ENCODE results near the gene SLC25A21. TPM values are rescaled to one million over a fixed set of nuclear protein-coding genes. Genes with fewer than 3 reads are reported as not detected.

SLC25A21 gene
- total and polyA plus RNA-seq, 10 of the 15 experiments (the other 5 are each of a cell fraction or from before 2014, with no cell fraction given): 0.06 to 0.72 (median 0.17) TPM; not detected in 3

DNA sequence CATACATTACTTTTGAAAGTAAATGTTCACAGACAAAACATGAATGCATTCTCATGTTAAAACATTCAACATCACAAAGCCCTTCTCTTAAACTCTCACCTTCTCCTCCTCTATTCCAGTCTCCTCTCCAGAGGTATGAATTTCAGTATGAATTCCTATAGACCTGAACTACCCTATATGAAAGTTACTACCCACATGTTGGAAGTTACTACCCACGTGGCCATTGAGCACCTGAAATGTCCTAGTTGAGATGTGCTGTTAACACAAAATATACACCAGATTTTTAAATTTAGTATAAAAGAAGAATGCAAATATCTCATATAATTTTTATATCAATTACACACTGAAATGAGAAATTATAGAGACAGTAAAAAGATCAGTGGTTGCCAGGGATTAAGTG lies 450.5 kb downstream of the SLC25A21 start (continued):
- TF ChIP-seq CREM (IDR thresholded peaks at IDR 0.05; ENCODE audit: low read depth): no peak
- TF ChIP-seq NR2C1 (IDR thresholded peaks at IDR 0.05): no peak
- TF ChIP-seq, protein P1, sequence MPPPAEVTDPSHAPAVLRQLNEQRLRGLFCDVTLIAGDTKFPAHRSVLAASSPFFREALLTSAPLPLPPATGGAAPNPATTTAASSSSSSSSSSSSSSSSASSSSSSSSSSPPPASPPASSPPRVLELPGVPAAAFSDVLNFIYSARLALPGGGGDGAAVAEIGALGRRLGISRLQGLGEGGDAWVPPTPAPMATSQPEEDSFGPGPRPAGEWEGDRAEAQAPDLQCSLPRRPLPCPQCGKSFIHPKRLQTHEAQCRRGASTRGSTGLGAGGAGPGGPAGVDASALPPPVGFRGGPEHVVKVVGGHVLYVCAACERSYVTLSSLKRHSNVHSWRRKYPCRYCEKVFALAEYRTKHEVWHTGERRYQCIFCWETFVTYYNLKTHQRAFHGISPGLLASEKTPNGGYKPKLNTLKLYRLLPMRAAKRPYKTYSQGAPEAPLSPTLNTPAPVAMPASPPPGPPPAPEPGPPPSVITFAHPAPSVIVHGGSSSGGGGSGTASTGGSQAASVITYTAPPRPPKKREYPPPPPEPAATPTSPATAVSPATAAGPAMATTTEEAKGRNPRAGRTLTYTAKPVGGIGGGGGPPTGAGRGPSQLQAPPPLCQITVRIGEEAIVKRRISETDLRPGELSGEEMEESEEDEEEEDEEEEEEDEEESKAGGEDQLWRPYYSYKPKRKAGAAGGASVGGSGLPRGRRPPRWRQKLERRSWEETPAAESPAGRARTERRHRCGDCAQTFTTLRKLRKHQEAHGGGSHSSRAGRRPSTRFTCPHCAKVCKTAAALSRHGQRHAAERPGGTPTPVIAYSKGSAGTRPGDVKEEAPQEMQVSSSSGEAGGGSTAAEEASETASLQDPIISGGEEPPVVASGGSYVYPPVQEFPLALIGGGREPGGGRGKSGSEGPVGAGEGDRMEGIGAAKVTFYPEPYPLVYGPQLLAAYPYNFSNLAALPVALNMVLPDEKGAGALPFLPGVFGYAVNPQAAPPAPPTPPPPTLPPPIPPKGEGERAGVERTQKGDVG (CRISPR knock-in tag; IDR thresholded peaks at IDR 0.05): no peak

DNA sequence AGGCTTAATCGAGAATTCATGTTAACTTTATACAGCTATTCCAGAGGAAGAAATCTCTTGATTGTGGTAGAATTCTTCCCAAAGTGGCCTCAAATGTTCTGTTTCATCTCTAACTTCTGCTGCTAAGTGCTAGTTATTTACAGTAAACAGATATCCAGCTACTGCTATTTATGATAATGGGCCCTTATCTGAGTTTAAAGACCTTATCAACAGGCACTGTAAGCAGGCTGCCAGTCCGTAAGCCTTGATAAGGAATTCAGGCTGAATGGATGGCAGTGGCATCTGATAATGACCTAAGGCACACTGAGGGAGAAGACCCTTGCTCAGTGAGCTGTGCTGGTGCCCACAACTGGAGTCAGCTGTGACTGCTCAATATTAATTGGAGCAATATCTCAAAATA lies 451.7 kb downstream of the SLC25A21 start:
- no peaks in the 10 kb centered on the region for H3K27me3 ChIP-seq (replicated peaks in 1 of 2; ENCODE audit: control insufficient read depth in 2 of 2, insufficient read depth in 2 of 2, low read length in 1 of 2)
- no peaks in the 10 kb centered on the region for H3K9me3 ChIP-seq (replicated peaks; ENCODE audit: control insufficient read depth, insufficient read depth, low read length)
- ChIA-PET CTCF (no interaction called here), SMC1A (ENCODE audit: uncharacterized antibody, unreplicated experiment) (no interaction called here), POLR2A (no interaction called here), RAD21 (ENCODE audit: unreplicated experiment) (no interaction called here)
- H3K4me3 ChIP-seq: no peak overlapping the region
- no peaks in the 10 kb centered on the region for H3K4me1 ChIP-seq (ENCODE audit: control insufficient read depth, insufficient read depth, low read length)
- H2AFZ ChIP-seq (ENCODE audit: control insufficient read depth, low read depth, low read length): no peak overlapping the region
- FAIRE-seq (no peak), DNase-seq (ENCODE audit: low read depth, low spot score) (no peak), ATAC-seq (no peak)
- BruUV-seq (replicated peaks): no TSS peak
- 9% methylated on average over 2 of the region's 2 CpGs for WGBS (ENCODE audit: insufficient coverage, insufficient replicate concordance, low lambda C conversion rate, missing lambda C conversion rate)
- no peaks in the 10 kb centered on the region for H3K79me2 ChIP-seq (ENCODE audit: control insufficient read depth, insufficient read depth, low read length)
- H4K20me1 ChIP-seq (ENCODE audit: control insufficient read depth, insufficient read depth): no peaks in the 10 kb centered on the region
- in situ Hi-C loops (cut with MboI) (no loop called here), intact Hi-C loops (cut with micrococcal nuclease; ENCODE audit: unreplicated experiment) (no loop called here)
- no peak overlapping the region for H3K27ac ChIP-seq (ENCODE audit: control insufficient read depth, insufficient read depth)
- TF ChIP-seq POLR2AphosphoS5 (IDR thresholded peaks at IDR 0.05; ENCODE audit: low read length) (no peak), ZZZ3 (IDR thresholded peaks at IDR 0.05; ENCODE audit: control insufficient read depth, insufficient read length, low read depth) (no peak)
- no peak overlapping the region for H3K9ac ChIP-seq (ENCODE audit: control insufficient read depth, insufficient read depth, low read length)
- H3K36me3 ChIP-seq (ENCODE audit: control insufficient read depth in 2 of 2, insufficient read depth in 2 of 2, low read length in 1 of 2): no peaks in the 10 kb centered on the region
- H3K4me2 ChIP-seq (ENCODE audit: control insufficient read depth, insufficient read depth): no peak overlapping the region

Data from GM12878 (cell line).